CD4-positive, alpha-beta T cell treated with Interleukin-4 for 1 hour (primary cell): Measurements from ENCODE around the gene TMEM106C.
A peak's percentile ranks its signal among the peaks of the same experiment; 100 is the strongest.

Experiments used
- DNase-seq, 2 donors: peaks; one replicate each; pipeline ENCODE4 v3.0.0-alpha.2; 2020 to 2022

TMEM106C gene

DNA sequence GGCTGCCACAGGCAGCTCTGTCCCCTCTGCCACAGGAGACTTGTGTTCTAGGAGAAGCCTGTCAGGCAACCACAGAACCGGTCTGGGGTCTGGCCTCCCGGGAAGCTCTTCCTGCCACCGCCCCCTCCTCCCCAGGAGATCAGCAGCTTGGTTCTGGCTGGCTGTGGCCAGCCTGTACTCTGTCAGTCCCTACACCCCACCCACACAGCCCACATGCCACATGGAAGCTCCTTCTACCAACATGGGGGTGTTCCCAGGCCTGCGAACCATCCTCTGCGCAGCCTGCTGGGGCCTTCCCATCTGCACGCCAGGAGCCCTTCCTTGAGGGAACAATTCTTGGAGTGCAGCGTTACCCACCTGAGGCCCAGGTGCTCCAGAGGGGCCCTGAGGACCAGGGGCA, 16.8 kb downstream of the TMEM106C start:
- DNase-seq, result no peak

DNA sequence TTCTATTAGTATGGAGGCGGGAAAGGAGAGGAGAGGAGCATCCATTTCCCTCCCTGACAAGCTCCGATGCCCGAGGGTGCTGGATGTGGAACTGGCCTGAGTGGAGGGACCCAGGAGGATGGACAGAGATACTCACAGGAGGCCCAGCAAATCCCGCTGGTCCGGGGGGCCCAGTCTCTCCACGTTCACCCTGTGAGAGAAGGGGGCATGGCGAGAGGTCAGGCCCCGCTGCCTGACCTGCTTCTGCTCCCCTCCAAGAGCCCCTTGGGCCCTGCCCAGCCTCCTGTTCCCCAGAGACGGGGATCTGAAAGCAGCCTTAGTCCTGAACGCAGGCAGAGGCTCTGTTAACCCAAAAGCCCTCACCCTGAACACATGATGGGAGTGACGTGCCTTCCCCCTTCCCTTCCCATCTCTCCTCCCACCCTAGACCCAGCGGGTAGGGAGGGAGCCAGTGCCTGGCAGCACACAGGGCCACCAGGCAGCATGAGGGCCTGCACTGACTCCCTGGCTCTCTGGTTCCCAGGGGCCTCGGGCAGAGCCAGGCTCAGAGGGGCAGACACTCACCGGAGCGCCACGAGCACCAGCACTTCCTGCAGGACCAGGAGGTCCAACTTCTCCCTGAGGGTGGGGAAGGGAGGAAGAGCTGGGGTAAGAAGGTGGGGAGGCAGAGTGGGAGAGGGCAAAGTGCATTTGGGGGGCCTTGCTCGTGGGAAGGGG, 17.5 kb downstream of the TMEM106C start:
- DNase-seq, result no peak

DNA sequence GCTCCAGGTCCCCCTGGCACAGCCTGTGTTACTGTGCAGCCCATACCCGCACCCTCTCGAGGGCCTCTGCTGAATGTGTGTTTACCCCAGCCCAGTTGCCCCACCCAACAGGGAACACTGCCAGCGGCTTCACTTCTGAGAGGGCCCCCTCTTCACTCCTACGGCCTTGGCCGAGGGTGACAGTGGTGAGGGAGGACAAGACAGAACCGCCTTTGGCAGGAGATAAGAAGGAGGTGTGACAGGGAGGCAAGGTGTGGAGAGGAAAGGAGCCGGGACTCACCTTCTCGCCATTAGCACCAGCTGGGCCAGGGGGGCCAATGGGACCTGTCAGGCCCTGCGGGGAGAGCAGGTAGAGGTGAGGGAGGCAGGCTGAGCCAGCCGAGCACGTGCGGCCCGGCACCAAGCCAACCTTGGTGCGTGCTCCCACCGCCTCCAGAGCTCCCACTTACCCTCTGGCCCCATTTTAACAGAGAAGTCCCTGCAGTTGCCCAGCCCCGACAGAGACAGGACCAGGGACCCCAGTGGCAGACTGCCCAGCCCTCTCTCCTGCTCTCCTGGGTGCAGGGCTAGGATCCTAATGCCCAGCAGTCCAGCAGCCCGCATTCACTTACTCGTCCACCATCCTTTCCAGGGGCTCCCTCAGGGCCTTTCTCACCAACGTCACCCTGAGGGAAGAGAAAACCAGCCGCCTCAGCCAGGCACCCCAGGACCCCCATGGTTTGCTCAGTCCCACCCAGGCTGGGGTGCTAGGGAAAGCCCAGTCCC, 18.3 kb downstream of the TMEM106C start:
- DNase-seq, result no peak

DNA sequence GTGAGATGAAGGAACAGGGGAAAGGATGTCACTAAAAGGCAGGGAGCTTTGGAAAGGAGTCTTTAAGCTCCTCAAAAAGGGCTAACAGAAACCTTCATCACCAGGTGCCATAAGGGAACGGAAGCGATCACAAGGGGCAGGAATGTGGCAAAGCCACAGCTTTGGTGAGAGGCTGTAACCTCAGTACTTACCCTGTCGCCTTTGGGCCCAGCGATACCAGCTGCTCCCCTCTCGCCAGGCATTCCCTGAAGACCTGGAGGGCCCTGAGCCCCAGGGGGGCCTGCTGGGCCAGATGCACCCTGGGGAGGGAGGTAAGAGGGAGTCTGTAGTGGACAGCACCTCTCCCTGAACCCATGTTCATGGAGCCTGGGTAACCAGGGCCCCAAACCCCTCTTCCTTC, 18.9 kb downstream of the TMEM106C start:
- no peak for DNase-seq

DNA sequence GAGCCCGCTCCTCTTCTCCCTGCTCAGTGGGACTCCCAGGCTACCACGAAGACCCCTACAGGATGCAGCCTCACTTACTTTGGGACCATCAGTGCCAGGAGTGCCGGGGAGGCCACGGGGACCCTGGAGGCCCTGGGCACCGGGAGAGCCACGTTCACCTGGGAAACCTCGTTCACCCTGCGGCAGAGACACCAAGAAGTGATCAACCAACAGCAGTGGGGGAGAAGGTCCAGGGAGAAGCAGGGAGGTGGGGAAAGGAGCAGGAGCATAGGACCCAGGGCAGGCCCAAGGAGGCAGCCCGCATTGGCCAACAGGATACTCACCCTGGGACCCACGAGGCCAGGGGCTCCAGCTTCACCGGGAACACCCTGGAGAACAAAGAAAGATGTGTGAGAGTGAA, 19.4 kb downstream of the TMEM106C start:
- DNase-seq, result no peak

DNA sequence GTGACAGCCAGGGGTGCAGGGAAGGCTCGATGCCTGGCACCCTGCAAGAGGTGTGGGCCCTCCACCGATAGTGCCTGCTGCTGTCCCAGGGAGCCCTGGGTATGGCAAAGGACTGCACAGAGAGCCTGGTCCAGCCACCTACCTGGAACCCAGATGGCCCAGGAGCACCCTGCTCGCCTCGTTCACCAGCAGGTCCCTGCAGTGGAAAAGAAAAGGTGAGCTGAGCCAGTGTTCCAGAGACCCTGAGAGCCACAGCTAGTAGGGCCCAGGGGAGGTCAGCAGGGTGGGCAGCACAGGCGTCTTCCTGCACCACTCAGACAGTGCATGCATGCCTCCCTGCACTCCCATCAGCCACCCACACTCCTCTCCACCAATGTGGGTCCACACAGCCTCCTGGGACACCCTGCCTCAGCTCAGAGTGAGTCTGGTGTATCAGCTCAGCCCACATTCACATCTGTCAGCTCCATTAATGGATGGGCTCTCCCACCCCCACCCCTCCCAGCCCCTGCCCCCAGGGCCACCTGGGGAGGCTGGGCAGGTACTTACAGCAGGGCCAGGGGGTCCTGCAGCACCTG, 20.2 kb downstream of the TMEM106C start:
- no peak for DNase-seq

DNA sequence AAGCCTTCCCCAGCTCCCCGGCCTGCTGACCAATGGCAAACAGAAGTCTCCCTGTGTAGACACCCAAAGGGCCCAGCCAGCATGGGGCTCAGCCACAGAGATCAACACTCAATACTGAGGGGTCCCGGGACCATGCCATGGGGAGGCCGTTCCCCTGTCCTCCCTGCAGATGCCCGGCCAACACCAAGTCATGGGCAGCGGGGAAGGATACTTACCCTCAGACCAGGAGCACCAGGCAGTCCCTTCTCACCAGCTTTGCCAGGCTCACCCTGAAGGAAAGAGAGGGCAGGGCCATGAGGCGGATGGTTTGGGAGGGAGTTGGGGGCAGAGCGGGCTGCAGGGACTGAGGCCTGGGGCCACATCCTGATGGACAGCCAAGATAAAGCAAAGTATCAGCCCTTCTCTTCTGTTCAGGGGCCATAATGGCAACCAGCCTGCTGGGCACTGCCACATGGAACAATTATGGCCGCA, 21.0 kb downstream of the TMEM106C start:
- DNase-seq, result no peak

DNA sequence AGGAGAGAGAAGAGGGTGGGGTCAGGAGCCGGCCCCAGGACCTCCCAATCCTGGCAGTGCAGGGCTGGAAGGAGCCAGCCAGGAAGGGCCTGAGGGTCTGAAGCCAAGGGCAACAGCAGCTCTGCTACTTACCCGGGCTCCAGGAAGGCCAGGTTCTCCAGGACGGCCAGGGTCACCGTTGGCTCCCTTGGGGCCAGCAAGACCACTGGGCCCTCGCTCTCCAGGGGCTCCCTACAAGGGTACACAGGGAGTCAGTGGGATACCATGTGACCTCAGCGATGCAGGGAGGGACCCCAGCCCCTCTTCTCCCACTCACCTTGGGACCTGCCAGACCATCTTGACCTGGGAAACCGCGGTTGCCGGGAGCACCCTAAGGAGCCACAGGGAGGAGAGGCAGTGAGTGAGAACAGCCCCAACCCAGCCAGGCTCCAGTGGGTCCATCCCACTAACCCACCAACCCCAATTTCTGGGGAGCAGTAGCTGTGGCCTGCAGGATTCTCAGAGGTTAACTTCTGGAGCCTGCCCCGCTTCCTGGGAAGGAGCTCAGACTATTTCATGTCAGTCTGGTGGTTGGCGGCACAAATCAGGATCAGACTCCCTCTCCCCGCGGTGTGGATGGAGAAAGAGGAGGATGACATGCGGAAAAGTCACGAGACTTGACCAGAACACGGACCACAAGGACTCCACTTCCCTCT, 22.3 kb downstream of the TMEM106C start:
- no peak for DNase-seq

DNA sequence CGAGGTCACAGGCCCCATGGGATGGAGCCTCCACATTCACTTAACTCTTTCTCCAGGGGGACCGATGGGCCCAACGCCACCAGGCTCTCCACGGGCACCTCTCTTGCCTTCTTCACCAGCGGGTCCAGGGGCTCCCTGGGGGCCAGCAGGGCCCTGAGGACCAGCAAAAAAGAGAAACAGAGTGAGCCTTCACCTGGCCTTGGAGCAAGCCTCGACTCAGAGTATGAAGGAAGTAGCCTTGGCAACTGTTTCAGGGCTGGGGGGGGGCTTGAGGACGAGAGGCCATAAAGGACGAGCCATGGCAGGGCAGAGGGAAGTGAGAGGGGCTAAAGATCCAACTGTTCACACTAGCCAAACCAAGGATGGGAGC, 22.9 kb downstream of the TMEM106C start:
- no peak for DNase-seq

DNA sequence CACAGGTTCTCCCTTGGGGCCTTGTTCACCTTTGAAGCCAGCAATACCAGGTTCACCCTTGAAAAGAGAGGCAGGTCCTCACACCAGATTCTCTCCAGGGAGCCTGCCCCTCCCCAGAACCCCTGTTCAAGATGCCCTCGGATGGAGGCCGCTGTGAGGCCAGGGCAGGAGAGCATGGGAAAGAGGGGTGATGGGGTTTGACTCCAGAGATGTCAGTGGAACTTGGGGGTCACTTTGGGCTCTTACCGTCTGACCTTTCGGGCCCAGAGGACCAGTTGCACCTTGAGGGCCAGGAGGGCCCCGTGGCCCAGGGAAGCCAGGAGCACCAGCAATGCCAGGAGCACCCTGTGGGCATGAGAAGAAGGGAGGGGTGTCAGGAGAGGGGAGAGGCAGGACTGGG, 23.4 kb downstream of the TMEM106C start:
- DNase-seq, result no peak

DNA sequence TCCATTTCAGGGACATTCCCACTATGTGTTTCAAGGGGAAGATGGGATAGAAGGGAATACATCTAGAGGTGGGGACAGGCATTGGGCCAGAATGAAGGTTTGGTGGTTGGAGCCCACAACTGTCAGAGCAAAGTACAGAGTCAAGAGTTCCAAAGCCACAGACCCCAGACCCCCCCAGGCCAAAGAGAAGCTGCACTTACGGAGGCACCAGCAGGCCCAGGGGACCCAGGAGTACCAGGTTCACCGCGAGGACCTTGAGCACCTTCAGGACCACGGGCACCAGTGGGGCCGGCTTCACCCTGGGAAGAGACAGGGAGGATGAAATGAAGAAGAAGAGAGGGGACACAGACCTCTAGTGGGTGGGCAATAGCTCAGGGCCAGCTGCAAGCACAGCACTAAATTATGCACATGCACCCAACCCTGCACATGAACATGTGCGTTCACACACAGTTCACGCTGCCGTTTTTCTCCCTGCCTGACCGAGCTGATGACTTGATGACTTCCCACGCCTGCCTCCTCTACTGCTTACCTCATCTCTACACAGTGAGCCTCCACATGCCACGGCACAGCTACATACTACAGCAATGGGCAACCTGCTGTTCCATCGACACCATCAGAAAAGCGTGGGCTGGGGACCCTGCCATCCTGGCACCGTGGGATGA, 24.1 kb downstream of the TMEM106C start:
- DNase-seq, result no peak

DNA sequence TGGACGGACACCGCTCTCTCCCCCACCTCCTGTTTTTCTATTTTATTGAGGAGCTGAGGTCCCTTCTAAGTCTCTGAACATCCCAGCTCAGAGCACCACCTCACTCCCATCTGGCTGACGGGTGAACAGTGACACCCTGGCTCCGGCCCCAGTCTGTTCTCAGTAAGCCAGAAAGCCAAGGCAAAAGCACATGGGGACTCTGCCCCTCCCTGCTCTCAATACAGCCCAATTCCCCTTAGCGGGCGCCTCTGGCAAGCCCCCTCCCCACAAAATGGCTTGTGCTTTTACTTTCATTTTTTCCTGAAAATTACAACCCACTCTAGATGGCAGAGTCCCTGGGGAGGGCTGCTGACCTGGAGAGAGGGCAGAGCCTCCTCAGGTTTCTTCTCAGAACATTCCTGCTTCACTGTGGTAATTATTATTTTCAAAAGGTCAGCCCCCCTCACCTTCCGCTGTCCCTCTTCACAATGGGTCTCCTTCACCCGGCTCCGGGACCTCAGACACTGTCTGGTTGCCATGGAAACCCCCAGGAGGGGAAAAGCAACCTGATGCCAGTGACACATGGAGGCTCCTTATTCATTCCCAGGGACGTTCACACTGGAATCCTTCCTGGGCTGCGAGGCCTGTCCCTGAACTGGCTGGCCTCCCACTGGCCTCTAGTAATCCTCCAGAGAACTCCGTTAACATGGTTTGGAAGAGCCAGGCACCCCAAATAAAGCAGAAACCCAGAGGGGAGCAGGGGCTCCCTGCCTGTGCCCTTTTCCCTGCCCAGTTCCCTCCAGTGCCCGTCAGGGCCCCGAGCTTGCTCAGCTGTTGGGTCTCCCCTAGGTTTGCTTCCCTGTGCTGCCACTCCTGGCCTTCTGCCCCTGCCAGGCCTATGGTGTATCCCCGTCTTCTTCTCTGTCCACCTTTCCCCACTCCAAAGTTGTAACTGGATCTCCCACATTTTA, 25.0 kb downstream of the TMEM106C start:
- no peak for DNase-seq

DNA sequence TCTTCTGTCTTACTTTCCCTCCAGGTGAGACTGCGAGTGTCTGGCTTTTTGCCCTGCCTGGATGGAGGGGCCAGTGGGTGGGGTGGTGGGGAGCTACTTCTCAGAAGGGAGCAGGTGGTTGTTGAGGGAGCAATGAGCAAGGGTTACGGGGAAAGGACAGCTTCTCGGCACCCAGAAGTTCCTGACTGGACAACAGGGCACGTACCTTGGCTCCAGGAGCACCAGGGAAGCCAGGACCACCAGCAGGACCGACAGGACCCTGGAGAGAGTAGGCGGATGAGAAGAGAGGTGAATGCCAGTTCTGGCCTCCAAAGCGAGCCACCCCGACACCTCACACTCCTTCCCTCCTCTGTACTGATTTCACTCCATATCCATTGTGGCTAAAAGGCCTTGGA, 25.6 kb downstream of the TMEM106C start:
- no peak for DNase-seq

DNA sequence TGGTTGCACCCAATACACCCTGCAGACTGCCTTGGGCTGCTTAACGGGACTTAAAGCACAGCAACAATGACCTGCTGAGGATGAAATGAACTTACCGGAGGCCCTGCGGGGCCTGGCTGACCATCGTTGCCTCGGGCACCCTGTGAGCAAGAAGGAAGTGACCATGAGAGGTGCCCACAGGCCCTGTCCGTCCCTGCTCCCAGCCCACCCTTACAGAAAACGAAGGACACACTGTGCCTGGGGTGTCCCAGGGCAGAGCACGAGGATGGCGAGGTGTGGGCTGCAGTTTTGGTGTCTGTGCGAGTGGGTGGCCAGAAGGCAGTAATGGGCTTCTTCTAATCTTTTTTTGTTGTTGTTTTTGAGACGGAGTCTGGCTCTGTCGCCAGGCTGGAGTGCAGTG, 26.3 kb downstream of the TMEM106C start:
- no peak for DNase-seq

DNA sequence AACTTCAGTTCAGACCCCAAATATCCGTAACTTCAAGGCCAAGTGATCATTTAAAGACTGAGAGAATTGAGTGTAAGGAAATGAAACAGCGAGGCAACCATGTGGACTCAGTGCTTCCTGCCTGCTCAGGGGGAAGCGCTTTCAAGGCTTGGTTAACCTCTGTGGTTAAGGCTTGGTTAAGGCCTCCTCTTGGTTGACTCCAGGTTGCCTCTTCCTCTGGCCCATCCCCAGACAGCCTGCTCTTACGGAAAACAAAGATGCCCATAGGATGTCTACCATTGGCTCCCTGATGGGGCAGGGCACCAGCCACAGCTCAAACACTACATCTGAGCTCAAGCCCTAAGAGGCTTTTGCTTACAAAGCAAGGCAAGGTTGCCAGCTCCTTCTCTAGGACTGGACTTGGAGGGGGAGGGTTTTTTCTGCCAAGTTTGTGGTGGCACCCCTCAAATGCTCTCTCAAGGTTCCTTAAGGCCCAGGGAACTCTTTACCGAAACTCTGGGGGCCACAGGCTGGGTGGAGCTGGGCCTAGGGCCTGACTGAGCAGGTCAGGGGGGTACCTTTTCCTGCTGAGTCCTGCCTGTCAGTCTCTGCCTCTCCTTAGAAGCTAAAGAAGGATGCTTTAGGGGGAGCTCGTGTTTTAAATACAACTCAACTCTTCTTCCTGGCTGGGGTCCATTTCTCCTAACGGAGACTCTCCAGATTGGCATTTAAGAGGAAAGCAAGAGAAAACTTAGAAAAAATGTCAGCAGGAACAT, 27.1 kb downstream of the TMEM106C start:
- peak; percentile 54 to 61 for DNase-seq

DNA sequence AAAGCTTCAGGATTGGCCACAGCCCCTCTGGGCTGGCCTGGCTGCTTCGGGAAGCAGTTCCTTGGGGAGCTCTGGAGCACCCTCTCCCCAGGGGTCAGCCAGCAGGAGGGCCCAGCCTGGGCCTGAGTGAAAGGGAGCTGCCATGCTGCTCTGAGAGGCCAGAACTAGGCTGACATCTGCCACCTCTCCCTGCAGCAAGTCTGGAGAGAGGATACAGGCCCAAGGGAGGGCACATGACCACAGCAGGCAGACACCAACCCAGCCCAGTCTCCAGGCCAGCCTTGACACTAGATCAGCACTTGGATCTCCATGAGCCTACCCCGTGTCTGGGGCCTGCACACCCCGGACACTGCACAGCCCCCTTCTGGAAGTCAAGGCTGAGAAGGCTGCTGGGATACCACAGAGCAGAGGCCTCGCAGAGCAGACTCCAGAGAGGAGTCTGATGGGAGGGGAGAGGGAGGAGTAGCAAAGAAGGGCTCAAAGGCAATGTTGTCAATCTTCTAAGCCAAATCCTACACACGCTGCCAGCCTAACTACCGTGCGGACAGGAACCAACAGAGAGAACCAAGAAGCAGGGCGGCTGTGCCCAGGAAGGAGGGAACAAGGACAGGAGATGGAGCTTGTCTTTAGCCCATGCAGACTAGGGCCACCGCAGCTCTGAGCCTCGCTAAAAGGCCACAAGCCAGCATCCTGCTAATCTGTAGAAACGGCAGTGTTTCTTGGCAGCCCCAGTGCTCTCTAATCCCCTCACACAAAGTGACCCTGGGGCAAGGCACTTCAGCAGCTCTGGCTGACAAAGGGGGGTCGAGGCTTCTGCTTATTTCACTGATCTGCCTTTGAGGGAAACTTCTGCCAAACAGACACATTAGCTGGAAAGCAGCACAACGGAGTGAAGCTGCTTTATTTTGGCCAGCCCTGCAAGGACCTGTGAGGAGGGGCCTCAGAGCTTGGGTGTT, 28.0 kb downstream of the TMEM106C start:
- DNase-seq, result no peak

DNA sequence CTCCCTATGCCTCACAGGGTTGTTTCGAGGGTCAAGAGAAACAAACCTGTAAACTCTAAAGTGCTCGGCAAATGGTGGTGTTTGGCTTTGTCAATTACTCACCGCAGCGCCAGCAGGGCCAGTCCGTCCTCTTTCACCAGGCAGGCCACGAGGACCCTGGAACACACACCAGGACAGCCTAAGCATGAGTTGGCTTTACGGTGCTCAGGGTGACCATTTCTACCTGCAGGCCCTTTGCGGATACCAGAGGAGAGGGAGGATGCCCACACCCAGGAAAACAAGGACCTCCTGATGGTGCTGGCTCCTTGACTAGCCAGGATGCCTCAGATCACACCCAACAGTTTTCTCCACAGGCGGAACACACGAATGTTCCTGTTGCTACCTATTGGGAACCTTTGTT, 29.4 kb downstream of the TMEM106C start:
- no peak for DNase-seq

DNA sequence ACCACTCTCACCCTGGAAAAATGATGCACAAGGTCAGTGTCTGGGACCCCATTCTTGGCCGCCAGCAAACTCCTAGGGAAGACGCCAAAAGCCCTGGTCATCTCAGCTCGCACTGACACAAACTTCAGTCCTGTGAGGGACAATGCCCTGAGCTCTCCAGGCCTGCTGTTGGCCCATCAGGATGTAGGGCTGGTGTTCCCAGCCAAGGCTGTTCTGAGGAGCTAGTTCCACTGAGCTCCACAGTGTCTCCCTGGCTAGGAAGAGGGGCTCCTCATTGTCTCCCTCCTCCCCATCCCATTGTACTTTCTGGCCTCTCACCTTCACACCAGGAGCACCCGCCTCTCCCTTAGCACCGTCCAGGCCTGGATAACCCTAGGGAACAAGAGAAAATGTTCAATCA, 30.1 kb downstream of the TMEM106C start:
- DNase-seq, result no peak

DNA sequence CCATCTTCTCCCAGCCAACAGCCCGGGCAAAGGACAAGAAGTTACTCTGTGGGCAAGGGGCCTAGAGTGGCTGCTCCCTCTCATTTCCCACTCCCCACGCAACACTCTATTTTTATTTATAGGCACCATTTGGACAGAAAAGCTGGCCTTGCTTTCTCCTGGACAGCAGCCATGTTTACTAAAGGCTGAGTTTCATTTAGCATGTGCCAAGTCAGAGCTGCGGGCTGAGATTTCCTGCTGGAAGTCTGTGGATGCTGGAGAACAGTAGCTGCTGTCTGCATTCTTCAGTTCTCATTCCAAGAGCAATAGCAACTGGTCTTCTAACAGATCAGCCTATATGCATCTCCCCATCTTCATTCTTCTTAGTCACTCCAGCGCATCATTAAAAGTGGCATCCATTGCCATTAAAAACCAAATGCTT, 32.6 kb downstream of the TMEM106C start:
- DNase-seq, result no peak

DNA sequence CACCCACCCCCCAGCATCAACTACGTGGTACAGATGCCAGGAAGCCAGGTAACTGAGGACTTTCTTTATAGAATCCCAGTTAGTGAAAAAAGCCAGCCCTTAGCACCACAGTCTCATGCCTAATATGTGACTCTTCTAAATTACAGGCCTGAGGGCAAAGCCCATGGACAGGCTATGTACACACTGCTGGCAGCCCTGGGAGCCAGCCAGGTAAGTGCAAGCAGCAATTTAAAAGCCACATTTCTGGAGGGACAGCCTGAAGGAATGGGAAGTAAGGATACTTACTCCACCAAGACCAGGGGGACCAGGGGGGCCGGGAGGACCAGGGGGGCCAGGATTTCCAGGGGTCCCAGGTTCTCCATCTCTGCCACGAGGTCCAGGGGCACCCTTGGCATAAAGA, 33.9 kb downstream of the TMEM106C start:
- no peak for DNase-seq
